LNCaP clone FGC (cell line): ENCODE measurements around the gene CORO6.

Experiments used
- DNase-seq: peaks from one replicate; pipeline ENCODE4 v3.0.0-alpha.2; 2011; ENCODE audit warnings: low read depth
- H3K4me3 ChIP-seq: 2 replicates; pipeline ENCODE4 v1.5.1; 2011; ENCODE audit warnings: mild to moderate bottlenecking, low read depth, low read length, control low read depth
- CTCF ChIP-seq: IDR thresholded peaks from 2 replicates; pipeline ENCODE4 v1.5.1; 2012; ENCODE audit warnings: mild to moderate bottlenecking; ENCODE audit not compliant: control insufficient read depth, insufficient read depth; ENCODE audit errors: extremely low read depth

Gene CORO6

GRCh38 chr17:29613856-29614255 lies 8.9 kb downstream of the CORO6 start:
- TF ChIP-seq CTCF: no peak
- DNase-seq: no peak
- H3K4me3 ChIP-seq: no peak overlapping the region

GRCh38 chr17:29613352-29613837 lies 9.3 kb downstream of the CORO6 start:
- H3K4me3 ChIP-seq: no peak overlapping the region
- no peak for TF ChIP-seq CTCF
- DNase-seq: no peak

GRCh38 chr17:29612404-29613280 lies 10.1 kb downstream of the CORO6 start:
- no peak overlapping the region for H3K4me3 ChIP-seq
- no peak for DNase-seq
- no peak for TF ChIP-seq CTCF

GRCh38 chr17:29612094-29612403 lies 10.7 kb downstream of the CORO6 start:
- no peak for TF ChIP-seq CTCF
- DNase-seq: no peak
- no peak overlapping the region for H3K4me3 ChIP-seq

- no peak for DNase-seq
- TF ChIP-seq CTCF: no peak
- H3K4me3 ChIP-seq: no peak overlapping the region
Observed at GRCh38 chr17:29611351-29612093, 11.2 kb downstream of the CORO6 start.

- TF ChIP-seq CTCF: no peak
- no peak for DNase-seq
- H3K4me3 ChIP-seq: no peak overlapping the region
Observed at GRCh38 chr17:29610395-29610794, 12.3 kb downstream of the CORO6 start.
